Breast epithelium (tissue), 3 donors: Measurements from ENCODE around the gene FTCD.

ENCODE experiments used
- POLR2A ChIP-seq: fragments of 450-650 bp; IDR thresholded peaks from one replicate; pipeline ENCODE4 v1.6.1; 2016; ENCODE audit warnings: antibody characterized with exemption, mild to moderate bottlenecking, moderate library complexity
- POLR2AphosphoS5 ChIP-seq, 3 donors: sonication (generic); formaldehyde crosslinking; IDR thresholded peaks; one replicate each; pipeline ENCODE4 v1.6.1; 2017; ENCODE audit warnings: antibody characterized with exemption in 3 of 3
- TF ChIP-seq, protein P1 (sequence below), 3 donors: fragments of 450-650 bp; IDR thresholded peaks; one replicate each; pipeline ENCODE4 v1.5.1; 2016 to 2017; ENCODE audit warnings: antibody characterized with exemption in 3 of 3, mild to moderate bottlenecking in 3 of 3, moderate library complexity in 3 of 3

DNA sequence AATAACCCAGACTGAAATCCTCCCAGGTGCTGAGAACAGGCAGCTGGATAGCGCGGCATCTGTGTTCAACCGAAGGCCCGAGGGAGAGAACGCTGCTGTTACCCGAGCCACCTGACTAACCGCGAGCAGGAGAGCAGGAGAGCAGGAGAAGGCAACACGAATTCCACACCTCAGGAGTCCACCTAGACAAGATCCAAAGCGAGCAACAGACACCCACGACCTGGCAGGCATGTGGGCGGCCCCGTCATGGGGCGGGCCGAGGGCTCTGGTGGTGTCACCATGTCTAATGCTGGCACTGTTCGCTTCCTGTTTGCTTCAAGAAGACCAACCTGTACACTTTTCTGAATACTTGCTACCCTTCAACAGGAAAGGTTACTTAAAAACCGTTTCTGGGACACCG is 49.8 kb upstream of the FTCD start:
- TF ChIP-seq, protein P1, sequence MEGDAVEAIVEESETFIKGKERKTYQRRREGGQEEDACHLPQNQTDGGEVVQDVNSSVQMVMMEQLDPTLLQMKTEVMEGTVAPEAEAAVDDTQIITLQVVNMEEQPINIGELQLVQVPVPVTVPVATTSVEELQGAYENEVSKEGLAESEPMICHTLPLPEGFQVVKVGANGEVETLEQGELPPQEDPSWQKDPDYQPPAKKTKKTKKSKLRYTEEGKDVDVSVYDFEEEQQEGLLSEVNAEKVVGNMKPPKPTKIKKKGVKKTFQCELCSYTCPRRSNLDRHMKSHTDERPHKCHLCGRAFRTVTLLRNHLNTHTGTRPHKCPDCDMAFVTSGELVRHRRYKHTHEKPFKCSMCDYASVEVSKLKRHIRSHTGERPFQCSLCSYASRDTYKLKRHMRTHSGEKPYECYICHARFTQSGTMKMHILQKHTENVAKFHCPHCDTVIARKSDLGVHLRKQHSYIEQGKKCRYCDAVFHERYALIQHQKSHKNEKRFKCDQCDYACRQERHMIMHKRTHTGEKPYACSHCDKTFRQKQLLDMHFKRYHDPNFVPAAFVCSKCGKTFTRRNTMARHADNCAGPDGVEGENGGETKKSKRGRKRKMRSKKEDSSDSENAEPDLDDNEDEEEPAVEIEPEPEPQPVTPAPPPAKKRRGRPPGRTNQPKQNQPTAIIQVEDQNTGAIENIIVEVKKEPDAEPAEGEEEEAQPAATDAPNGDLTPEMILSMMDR (IDR thresholded peaks at IDR 0.05): no peak
- no peak for TF ChIP-seq POLR2AphosphoS5 (IDR thresholded peaks at IDR 0.05)
- no peak for TF ChIP-seq POLR2A
